ENCODE data around the gene PCNX2. TPM values are rescaled to one million over a fixed set of nuclear protein-coding genes. Genes with fewer than 3 reads are reported as not detected.

PCNX2 gene
- polyA plus RNA-seq, 1 donor (not counting 4 experiments of a cell fraction or from before 2014, with no cell fraction given) = 18.0 TPM

- Histone ChIP-seq H4K20me1 (ENCODE audit: control insufficient read depth, extremely low read depth, insufficient read depth, low read length) (no peaks in the 10 kb centered on the region), H3K4me3 (ENCODE audit: control insufficient read depth in 2 of 3, extremely low read depth in 1 of 3, insufficient read depth in 2 of 3, low read depth in 1 of 3, low read length in 3 of 3) (no peak overlapping the region), H3K9me3 (ENCODE audit: control insufficient read depth, low read depth, low read length) (no peaks in the 10 kb centered on the region), H3K36me3 (ENCODE audit: control insufficient read depth in 2 of 2, extremely low read depth in 1 of 2, insufficient read depth in 2 of 2, low read length in 2 of 2) (peaks cover 10 to 13% of the 10 kb centered on the region in 2 experiments), H3K27ac (ENCODE audit: control insufficient read depth, insufficient read depth, low read length) (no peak overlapping the region), H3K27me3 (ENCODE audit: control insufficient read depth, extremely low read depth, insufficient read depth, low read length) (no peaks in the 10 kb centered on the region), H3K9me1 (ENCODE audit: control insufficient read depth, extremely low read depth, insufficient read depth, low read length) (no peaks in the 10 kb centered on the region), H3K4me2 (ENCODE audit: control insufficient read depth, extremely low read depth, insufficient read depth, low read depth, low read length) (no peak overlapping the region), H2AFZ (ENCODE audit: control insufficient read depth, low read length) (no peak overlapping the region), H3K4me1 (ENCODE audit: control insufficient read depth, extremely low read depth, insufficient read depth, low read length) (no peaks in the 10 kb centered on the region), H3K9ac (ENCODE audit: control insufficient read depth, extremely low read depth, insufficient read depth, low read length) (no peak overlapping the region), H3K79me2 (ENCODE audit: control insufficient read depth, insufficient read depth, low read length) (no peaks in the 10 kb centered on the region)
- dilution Hi-C loops (cut with MboI; ENCODE audit: extremely low pct_ligation_motif_present, low sequenced_read_pairs) = no loop called here
- FAIRE-seq (no peak), DNase-seq (ENCODE audit: low read depth, low spot score) (no peak)
- TF ChIP-seq EZH2 (IDR thresholded peaks at IDR 0.05; ENCODE audit: low read length) (no peak), CTCF (optimal IDR thresholded peaks at IDR 0.05 in 1 of 3, IDR thresholded peaks at IDR 0.05 in 1 of 3, conservative IDR thresholded peaks at IDR 0.05 in 1 of 3; ENCODE audit: extremely low read depth in 1 of 3, insufficient read depth in 2 of 3, low read length in 3 of 3) (no peak)
Observed at GRCh38 chr1:233208687-233209086, 86.8 kb downstream of the PCNX2 start.

- no peaks in the 10 kb centered on the region for H4K20me1 ChIP-seq (ENCODE audit: control insufficient read depth, extremely low read depth, insufficient read depth, low read length)
- DNase-seq (ENCODE audit: low read depth, low spot score) = no peak
- H3K4me1 ChIP-seq (ENCODE audit: control insufficient read depth, extremely low read depth, insufficient read depth, low read length) = peaks cover 6% of the 10 kb centered on the region
- dilution Hi-C loops (cut with MboI; ENCODE audit: extremely low pct_ligation_motif_present, low sequenced_read_pairs) = no loop called here
- H3K36me3 ChIP-seq (ENCODE audit: control insufficient read depth in 2 of 2, extremely low read depth in 1 of 2, insufficient read depth in 2 of 2, low read length in 2 of 2) = peaks cover 5 to 9% of the 10 kb centered on the region in 2 experiments
- H3K9ac ChIP-seq (ENCODE audit: control insufficient read depth, extremely low read depth, insufficient read depth, low read length) = no peak overlapping the region
- H3K9me1 ChIP-seq (ENCODE audit: control insufficient read depth, extremely low read depth, insufficient read depth, low read length) = no peaks in the 10 kb centered on the region
- TF ChIP-seq CTCF (optimal IDR thresholded peaks at IDR 0.05 in 1 of 3, IDR thresholded peaks at IDR 0.05 in 1 of 3, conservative IDR thresholded peaks at IDR 0.05 in 1 of 3; ENCODE audit: extremely low read depth in 1 of 3, insufficient read depth in 2 of 3, low read length in 3 of 3) (no peak), EZH2 (IDR thresholded peaks at IDR 0.05; ENCODE audit: low read length) (no peak)
- no peak overlapping the region for H3K4me3 ChIP-seq (ENCODE audit: control insufficient read depth in 2 of 3, extremely low read depth in 1 of 3, insufficient read depth in 2 of 3, low read depth in 1 of 3, low read length in 3 of 3)
- no peak overlapping the region for H3K4me2 ChIP-seq (ENCODE audit: control insufficient read depth, extremely low read depth, insufficient read depth, low read depth, low read length)
- FAIRE-seq = no peak
- no peak overlapping the region for H3K27ac ChIP-seq (ENCODE audit: control insufficient read depth, insufficient read depth, low read length)
- H3K79me2 ChIP-seq (ENCODE audit: control insufficient read depth, insufficient read depth, low read length) = no peaks in the 10 kb centered on the region
- H3K9me3 ChIP-seq (ENCODE audit: control insufficient read depth, low read depth, low read length) = peaks cover 2% of the 10 kb centered on the region
- H2AFZ ChIP-seq (ENCODE audit: control insufficient read depth, low read length) = no peak overlapping the region
- H3K27me3 ChIP-seq (ENCODE audit: control insufficient read depth, extremely low read depth, insufficient read depth, low read length) = no peaks in the 10 kb centered on the region
Observed at GRCh38 chr1:233197940-233198339, 97.6 kb downstream of the PCNX2 start.
